Epithelial cell of prostate (primary cell): ENCODE data around the gene SLITRK5.

Experiments used
- DNase-seq: peaks from one replicate; pipeline ENCODE4 v3.0.0-alpha.2; 2011; ENCODE audit warnings: low read depth, low spot score
- H3K27ac ChIP-seq: fragments of 450-650 bp; 2 replicates; pipeline ENCODE4 v1.5.1; 2017; ENCODE audit warnings: mild to moderate bottlenecking

The SLITRK5 gene, protein sequence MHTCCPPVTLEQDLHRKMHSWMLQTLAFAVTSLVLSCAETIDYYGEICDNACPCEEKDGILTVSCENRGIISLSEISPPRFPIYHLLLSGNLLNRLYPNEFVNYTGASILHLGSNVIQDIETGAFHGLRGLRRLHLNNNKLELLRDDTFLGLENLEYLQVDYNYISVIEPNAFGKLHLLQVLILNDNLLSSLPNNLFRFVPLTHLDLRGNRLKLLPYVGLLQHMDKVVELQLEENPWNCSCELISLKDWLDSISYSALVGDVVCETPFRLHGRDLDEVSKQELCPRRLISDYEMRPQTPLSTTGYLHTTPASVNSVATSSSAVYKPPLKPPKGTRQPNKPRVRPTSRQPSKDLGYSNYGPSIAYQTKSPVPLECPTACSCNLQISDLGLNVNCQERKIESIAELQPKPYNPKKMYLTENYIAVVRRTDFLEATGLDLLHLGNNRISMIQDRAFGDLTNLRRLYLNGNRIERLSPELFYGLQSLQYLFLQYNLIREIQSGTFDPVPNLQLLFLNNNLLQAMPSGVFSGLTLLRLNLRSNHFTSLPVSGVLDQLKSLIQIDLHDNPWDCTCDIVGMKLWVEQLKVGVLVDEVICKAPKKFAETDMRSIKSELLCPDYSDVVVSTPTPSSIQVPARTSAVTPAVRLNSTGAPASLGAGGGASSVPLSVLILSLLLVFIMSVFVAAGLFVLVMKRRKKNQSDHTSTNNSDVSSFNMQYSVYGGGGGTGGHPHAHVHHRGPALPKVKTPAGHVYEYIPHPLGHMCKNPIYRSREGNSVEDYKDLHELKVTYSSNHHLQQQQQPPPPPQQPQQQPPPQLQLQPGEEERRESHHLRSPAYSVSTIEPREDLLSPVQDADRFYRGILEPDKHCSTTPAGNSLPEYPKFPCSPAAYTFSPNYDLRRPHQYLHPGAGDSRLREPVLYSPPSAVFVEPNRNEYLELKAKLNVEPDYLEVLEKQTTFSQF

DNA sequence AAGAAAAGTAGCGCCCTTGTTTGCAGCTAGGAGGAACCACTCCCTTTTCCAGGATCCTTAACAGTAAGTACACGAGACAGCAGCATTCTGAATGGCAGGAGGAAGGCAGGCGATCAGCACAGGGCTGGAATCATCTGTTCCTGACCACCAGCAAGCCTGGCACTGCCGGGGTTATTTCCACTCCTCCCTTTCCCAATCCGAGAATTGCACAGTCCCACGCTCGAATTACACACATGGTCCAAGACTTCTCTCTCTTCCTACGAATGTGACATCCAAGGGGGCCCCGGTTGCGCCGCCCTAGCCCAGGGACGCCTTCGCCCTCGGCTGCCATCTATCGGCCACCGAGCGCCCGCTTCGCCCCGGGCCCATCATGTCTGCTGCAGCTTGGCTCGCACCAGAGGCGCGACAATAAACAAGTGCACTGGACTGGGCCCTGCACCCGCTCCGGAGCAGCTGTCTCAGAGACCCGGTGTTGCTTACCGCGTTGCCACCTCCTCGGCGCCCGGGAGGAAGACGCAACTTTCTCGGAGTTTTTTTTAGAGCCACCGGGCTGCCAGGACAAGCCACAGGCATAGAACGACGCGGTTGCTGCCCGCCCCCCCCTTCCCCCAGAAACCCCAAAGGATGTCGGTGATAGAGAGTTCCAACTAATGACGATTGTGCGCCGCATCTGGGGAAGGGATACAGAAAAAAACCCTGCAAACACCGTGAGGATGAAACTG is at the start of gene SLITRK5:
TSS of gene SLITRK5 (plus strand) at position 341 of the 722 bp plus-strand sequence. CDS start 4,018 bp downstream, outside the sequence.
- DNase-seq, result peak; percentile 1
- no peak within 1 kb of the TSS for H3K27ac ChIP-seq

- H3K27ac ChIP-seq, result no peak overlapping the region
- DNase-seq, result no peak
Measured at GRCh38 chr13:87622971-87623370, 48.2 kb upstream of the SLITRK5 start.

DNA sequence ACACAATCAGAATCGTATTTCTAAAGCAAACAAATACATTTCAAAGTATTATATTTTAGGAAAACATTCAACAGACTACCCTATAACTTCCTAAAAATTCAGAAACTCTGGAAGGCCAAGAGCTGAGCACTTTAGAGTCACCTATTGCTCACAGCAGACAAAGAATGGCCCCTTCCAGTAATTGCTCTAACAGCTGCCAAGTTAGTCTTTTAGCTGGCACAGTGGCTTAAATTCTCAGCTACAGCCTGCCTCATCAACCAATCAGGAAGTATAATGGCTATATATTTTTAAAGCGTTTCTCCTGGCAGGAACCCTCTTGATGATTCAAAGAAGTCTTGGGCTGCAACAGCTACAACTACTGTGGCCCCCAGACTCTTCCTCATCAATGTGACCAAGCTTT is 14.9 kb upstream of the SLITRK5 start:
- no peak overlapping the region for H3K27ac ChIP-seq
- no peak for DNase-seq

DNA sequence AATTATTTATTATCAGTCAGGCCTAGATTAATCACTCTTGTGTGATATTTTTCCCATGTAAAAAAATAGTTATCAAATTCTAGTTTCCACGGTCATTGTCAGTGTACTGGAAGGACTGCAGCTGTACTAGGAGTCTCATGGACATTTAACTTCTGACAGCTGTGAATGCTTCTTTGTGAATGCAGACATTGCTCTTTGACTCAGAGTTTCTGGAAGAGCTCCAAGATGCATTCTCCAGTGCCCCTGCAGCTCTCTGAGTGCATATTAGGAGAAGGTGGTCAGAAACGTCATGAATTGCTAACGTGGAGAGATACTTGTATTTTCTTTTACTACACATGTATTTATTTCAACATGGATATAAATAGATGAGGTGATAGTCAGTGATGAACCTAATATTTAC is 9.7 kb upstream of the SLITRK5 start:
- no peak overlapping the region for H3K27ac ChIP-seq
- no peak for DNase-seq

DNA sequence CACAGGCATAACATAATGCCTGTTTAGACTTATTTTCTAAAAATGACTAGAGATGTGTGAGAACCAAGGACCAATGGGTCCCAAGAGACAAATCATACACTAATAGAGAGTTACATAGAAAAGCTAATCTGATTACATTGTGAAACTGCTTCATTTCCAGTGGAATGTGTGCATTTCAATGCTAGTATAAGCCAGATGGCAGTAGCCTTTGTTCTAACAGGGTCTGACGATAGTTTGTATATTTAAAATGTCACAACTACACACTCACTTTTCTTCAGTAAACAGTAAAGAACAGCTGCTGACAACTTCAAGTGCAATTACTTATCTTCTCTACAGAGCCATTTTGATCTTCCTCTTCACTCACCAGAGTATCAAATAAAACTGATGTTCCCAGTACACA is 4.3 kb upstream of the SLITRK5 start:
- no peak for DNase-seq
- no peak overlapping the region for H3K27ac ChIP-seq

DNA sequence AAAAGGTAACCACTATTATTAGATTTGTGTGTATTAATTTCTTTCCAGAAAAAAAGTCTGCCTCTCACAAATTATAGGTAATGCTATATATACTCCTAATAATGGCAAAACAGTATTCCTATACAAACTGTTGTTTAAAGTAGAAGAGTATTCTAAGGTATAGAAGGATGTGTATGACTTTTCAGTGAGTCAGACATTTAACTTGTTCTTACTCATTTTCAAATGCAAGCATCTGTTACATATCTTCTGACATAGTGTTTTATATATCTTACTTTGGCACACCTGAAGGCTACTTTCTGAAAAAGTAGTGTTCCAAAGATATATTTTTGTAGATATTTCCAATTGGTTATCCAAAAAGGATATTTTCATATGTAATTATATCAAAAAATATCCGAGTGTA is 3.5 kb upstream of the SLITRK5 start:
- no peak overlapping the region for H3K27ac ChIP-seq
- DNase-seq, result no peak

GRCh38 chr13:87669379-87669978 is 1.7 kb upstream of the SLITRK5 start:
- no peak overlapping the region for H3K27ac ChIP-seq
- DNase-seq, result no peak

GRCh38 chr13:87671753-87672605 is 808 bp downstream of the SLITRK5 start:
- DNase-seq, result no peak
- no peak overlapping the region for H3K27ac ChIP-seq

DNA sequence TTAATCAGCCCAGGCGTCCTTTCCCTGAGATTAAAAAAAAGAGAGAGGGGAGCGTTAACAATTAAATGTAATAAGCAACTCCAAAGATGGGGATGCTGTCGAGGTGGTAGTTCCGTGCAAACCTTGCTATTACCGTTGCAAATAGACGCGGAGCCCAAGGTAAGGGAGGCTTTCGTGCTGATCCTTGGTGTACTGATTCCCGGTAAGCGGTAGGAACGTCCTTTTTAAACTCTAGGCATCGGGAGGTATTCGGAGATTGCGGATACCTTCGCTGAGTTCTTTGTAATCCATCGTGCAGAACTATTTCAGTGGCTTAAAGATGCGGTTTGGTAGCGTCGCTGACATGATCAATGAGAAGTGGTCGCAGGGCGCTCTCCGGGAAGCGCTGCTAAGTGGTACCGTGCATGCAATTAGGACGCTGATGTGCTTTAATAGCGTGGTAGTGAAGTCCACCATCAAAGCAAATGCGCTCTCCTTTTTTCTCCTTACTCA is 3.1 kb downstream of the SLITRK5 start:
- no peak overlapping the region for H3K27ac ChIP-seq
- no peak for DNase-seq

- DNase-seq, result no peak
- H3K27ac ChIP-seq, result no peak overlapping the region
Measured at GRCh38 chr13:87675851-87676250, 4.7 kb downstream of the SLITRK5 start.

GRCh38 chr13:87676254-87677042 is 5.3 kb downstream of the SLITRK5 start:
- DNase-seq, result no peak
- no peak overlapping the region for H3K27ac ChIP-seq

GRCh38 chr13:87677043-87677495 is 5.9 kb downstream of the SLITRK5 start:
- no peak for DNase-seq
- H3K27ac ChIP-seq, result no peak overlapping the region

DNA sequence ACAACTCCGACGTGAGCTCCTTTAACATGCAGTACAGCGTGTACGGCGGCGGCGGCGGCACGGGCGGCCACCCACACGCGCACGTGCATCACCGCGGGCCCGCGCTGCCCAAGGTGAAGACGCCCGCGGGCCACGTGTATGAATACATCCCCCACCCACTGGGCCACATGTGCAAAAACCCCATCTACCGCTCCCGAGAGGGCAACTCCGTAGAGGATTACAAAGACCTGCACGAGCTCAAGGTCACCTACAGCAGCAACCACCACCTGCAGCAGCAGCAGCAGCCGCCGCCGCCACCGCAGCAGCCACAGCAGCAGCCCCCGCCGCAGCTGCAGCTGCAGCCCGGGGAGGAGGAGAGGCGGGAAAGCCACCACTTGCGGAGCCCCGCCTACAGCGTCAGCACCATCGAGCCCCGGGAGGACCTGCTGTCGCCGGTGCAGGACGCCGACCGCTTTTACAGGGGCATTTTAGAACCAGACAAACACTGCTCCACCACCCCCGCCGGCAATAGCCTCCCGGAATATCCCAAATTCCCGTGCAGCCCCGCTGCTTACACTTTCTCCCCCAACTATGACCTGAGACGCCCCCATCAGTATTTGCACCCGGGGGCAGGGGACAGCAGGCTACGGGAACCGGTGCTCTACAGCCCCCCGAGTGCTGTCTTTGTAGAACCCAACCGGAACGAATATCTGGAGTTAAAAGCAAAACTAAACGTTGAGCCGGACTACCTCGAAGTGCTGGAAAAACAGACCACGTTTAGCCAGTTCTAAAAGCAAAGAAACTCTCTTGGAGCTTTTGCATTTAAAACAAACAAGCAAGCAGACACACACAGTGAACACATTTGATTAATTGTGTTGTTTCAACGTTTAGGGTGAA is 6.6 kb downstream of the SLITRK5 start:
- H3K27ac ChIP-seq, result no peak overlapping the region
- no peak for DNase-seq

- DNase-seq, result no peak
- H3K27ac ChIP-seq, result no peak overlapping the region
Measured at GRCh38 chr13:87678372-87678752, 7.2 kb downstream of the SLITRK5 start.

GRCh38 chr13:87680298-87680697 is 9.1 kb downstream of the SLITRK5 start:
- peak; percentile 8 for DNase-seq
- no peak overlapping the region for H3K27ac ChIP-seq

- no peak for DNase-seq
- H3K27ac ChIP-seq, result no peak overlapping the region
Measured at GRCh38 chr13:87684850-87685742, 13.9 kb downstream of the SLITRK5 start.
